Colonic mucosa (tissue), 4 donors: ENCODE results near the gene AADACL4. TPM values are rescaled to one million over a fixed set of nuclear protein-coding genes. Genes with fewer than 3 reads are reported as not detected.

Experiments used
- DNase-seq: peaks from one replicate; pipeline ENCODE4 v3.0.0-alpha.2; 2020
- H3K27ac ChIP-seq: fragments of 200-600 bp; one replicate; pipeline ENCODE4 v1.8.0; 2021
- H3K27me3 ChIP-seq: fragments of 200-600 bp; one replicate; pipeline ENCODE4 v1.8.0; 2021
- H3K36me3 ChIP-seq: fragments of 200-600 bp; one replicate; pipeline ENCODE4 v1.8.0; 2021
- H3K4me1 ChIP-seq: fragments of 200-600 bp; one replicate; pipeline ENCODE4 v1.8.0; 2021; ENCODE audit warnings: mild to moderate bottlenecking
- H3K4me3 ChIP-seq: fragments of 200-600 bp; one replicate; pipeline ENCODE4 v1.8.0; 2021
- H3K9ac ChIP-seq, 2 donors: one replicate each; pipeline ENCODE4 v1.7.0; 2013; ENCODE audit warnings: control low read depth in 2 of 2, low read depth in 2 of 2, low read length in 2 of 2
- H3K9me3 ChIP-seq: fragments of 200-600 bp; one replicate; pipeline ENCODE4 v1.8.0; 2021
- intact Hi-C: fragments of 100-400 bp; cut with DNase I; formaldehyde crosslinking; loops from one replicate; pipeline ENCODE4 v1.14.1; 2022
- total RNA-seq, 2 donors: library from RNA; stranded (reverse); fragmentation: NEBNext Ultra II Directional in 1 of 2; extraction: Animal tissue kit (Norgen Biotek cat#: 25700) in 1 of 2; gene quantifications; one replicate each; pipeline ENCODE4 v1.2.1, GENCODE V29; 2021
- TF ChIP-seq, protein P1 (sequence below): fragments of 200-600 bp; IDR thresholded peaks from one replicate; pipeline ENCODE4 v1.8.0; 2022; ENCODE audit warnings: antibody characterized with exemption, mild to moderate bottlenecking
- donor health status: healthy.
- donor health status: DM: no; HTN: no; CAD: no.
- donor health status: DM: no; HTN: no; CAD: no.

The AADACL4 gene
- total RNA-seq, result not detected

DNA sequence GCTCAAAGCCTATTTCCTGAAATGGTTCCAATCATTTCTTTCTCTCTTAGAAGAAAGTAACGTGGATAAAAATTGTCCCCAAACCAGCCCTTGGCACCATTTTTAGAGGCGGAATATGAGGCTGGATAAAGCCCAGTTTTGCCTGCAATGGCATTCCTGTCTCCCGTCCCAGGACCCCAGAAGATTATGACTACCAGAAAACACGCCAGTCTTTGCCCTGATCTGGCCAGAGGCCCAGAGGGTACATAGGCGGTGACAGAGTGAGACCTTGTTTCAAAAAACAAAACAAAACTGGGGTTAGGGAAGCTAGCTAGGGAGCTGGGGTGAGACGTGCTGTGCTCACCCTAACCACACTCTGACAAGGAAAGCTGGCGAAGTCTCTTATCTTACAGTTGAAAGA is at the start of gene AADACL4:
AADACL4 (plus strand) TSS at position 301 of the 400 bp plus-strand sequence. CDS start 462 bp downstream, outside the sequence.
- Histone ChIP-seq H3K27me3 (no peaks in the 10 kb centered on the region), H3K9ac (no peak within 1 kb of the TSS), H3K4me1 (no peaks in the 10 kb centered on the region), H3K36me3 (no peaks in the 10 kb centered on the region), H3K9me3 (no peaks in the 10 kb centered on the region), H3K4me3 (no peak within 1 kb of the TSS), H3K27ac (no peak within 1 kb of the TSS)
- TF ChIP-seq, protein P1, sequence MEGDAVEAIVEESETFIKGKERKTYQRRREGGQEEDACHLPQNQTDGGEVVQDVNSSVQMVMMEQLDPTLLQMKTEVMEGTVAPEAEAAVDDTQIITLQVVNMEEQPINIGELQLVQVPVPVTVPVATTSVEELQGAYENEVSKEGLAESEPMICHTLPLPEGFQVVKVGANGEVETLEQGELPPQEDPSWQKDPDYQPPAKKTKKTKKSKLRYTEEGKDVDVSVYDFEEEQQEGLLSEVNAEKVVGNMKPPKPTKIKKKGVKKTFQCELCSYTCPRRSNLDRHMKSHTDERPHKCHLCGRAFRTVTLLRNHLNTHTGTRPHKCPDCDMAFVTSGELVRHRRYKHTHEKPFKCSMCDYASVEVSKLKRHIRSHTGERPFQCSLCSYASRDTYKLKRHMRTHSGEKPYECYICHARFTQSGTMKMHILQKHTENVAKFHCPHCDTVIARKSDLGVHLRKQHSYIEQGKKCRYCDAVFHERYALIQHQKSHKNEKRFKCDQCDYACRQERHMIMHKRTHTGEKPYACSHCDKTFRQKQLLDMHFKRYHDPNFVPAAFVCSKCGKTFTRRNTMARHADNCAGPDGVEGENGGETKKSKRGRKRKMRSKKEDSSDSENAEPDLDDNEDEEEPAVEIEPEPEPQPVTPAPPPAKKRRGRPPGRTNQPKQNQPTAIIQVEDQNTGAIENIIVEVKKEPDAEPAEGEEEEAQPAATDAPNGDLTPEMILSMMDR, result no peak
- intact Hi-C loops, result no loop called here
- no peak for DNase-seq

DNA sequence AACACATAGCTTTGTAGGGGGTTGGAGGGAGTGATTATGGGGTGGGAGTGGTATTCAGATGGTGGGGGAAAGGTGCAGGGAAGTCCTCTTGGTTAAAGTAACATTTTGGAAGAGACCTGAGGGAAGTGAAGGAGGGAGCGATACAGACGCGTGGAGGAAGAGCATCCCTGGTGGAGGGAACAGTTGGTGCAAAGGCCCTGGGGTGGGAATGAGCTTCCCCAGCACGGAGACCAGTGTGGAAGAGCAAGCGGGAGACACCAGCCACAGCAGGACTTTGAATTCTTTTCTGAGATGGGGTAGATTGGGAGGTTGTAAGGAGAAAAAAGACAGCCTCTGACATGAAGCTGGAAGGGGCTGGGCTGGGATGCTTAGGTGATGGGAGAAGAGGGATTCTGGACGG is 49.4 kb upstream of the AADACL4 start:
- H3K9ac ChIP-seq, result no peak overlapping the region
- no peaks in the 10 kb centered on the region for H3K27me3 ChIP-seq
- no peak overlapping the region for H3K4me3 ChIP-seq
- TF ChIP-seq, protein P1, result no peak
- intact Hi-C loops, result no loop called here
- no peaks in the 10 kb centered on the region for H3K36me3 ChIP-seq
- no peak overlapping the region for H3K27ac ChIP-seq
- peaks cover 19% of the 10 kb centered on the region for H3K4me1 ChIP-seq
- DNase-seq, result no peak
- no peaks in the 10 kb centered on the region for H3K9me3 ChIP-seq

DNA sequence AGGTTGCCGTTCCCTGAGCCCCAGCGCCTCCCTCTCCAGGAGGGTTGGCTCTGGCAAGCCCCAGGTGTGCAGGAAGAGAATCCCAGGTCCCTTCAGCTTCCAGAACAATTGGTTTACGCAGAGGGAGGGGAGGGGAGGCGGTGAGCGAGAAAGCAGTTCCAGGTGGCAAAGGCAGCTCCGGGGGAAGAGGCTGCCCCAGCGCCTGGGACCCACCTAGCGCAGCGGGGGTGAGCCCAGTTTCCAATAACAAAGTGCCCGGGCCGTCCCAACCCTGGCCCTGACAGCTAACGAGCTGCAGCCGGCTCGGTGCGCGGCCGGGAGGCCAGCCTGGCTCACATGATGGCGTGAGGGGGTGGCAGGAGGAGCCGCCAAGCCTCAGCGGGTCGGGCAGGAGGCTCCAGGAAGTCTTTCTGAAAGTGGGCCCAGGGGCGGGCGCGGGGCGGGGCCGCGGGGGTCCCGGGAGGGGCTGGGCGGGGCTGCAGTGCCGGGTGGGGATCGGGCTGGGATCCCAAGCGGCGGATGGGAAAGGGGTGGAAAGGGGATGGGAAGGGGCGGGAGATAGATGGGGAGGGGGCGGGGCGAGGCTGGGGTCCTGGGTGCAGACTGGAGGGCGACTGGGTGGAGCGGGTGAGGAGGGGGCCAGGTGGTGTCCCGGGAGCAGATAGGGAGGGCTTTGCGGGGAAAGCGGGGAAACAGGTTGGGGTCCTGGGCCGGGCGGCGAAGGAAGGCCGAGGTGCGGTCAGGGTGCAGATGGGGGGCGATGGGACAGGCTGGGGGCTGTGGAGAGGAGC is 48.7 kb upstream of the AADACL4 start:
- intact Hi-C loops, result loop anchor here (5.0 kb wide), 1 partner anchor 193 kb away; no protein-coding TSS in a partner anchor
- Histone ChIP-seq H3K36me3 (no peaks in the 10 kb centered on the region), H3K4me1 (peaks cover 19% of the 10 kb centered on the region), H3K9ac (peak overlapping the region; percentile 13 to 59), H3K9me3 (no peaks in the 10 kb centered on the region), H3K27ac (peak overlapping the region; percentile 83), H3K4me3 (peak overlapping the region; percentile 25), H3K27me3 (no peaks in the 10 kb centered on the region)
- TF ChIP-seq, protein P1, result no peak
- peak; percentile 73 for DNase-seq

DNA sequence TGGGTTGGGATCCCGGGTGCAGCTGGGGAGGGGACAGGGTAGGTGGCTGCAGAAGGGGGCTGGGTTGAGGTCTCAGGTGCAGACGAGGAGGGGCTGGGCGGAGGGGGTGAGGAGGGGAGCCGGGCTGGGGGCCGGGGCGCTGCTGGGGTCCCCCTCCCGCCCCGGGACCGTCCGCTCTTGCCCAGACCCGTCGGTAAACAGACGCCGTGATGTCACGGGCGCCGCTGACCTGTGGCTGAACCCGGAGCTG is 48.2 kb upstream of the AADACL4 start:
- TF ChIP-seq, protein P1, result no peak
- intact Hi-C loops, result loop anchor here (2.0 to 5.0 kb wide), 2 partner anchors 21 to 193 kb away; no protein-coding TSS in a partner anchor
- peak; percentile 90 for DNase-seq
- H3K27me3 ChIP-seq, result no peaks in the 10 kb centered on the region
- H3K4me1 ChIP-seq, result peaks cover 19% of the 10 kb centered on the region
- peak overlapping the region; percentile 13 to 59 for H3K9ac ChIP-seq
- H3K4me3 ChIP-seq, result peak overlapping the region; percentile 25
- peak overlapping the region; percentile 83 for H3K27ac ChIP-seq
- no peaks in the 10 kb centered on the region for H3K36me3 ChIP-seq
- H3K9me3 ChIP-seq, result no peaks in the 10 kb centered on the region

DNA sequence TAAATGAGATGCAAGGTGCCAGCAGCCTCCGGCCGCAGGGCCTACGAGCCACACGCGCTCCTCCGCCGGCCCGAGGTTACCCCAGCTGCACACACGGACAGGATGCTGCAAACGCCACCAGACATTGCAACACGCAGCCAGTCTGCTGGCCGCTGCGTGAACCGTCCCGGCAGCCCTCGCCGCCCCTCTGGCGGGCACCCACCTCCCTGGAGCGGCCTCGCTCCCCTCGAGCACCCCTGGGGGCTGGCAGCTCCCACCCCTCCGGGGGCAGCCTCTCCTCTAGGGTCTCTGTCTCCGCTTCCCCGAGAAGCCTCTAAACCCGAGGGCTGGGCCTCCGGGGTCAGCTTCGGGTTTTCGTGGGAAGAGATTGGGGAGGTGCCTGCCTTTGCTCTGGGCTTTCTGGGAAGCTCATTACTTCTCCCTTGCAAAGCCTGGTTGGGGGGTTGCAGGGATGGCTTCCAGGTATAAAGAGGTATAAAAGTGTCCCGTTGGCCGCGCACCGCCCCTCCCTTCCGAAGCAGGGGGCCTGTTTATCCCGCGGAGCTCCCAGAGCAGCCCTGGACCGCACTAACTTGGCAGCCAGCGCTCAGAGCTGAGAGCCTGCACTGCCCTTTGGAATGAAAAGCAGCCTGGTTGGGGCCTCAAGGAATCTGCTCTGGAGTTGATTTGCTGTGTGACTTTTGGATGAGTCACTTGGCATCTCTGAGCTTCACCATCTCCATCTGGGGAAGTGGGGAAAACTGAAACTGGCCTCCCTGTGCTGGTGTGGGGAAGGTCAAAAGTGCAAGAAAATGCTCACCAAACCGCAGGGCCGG is 47.7 kb upstream of the AADACL4 start:
- Histone ChIP-seq H3K4me1 (peaks cover 19% of the 10 kb centered on the region), H3K9me3 (no peaks in the 10 kb centered on the region), H3K4me3 (peak overlapping the region; percentile 25), H3K27me3 (no peaks in the 10 kb centered on the region), H3K9ac (peak overlapping the region in 1 of 2 donors; percentile 59), H3K36me3 (no peaks in the 10 kb centered on the region), H3K27ac (peak overlapping the region; percentile 83)
- intact Hi-C loops, result loop anchor here (2.0 to 5.0 kb wide), 2 partner anchors 21 to 194 kb away; no protein-coding TSS in a partner anchor
- TF ChIP-seq, protein P1, result no peak
- peak; percentile 56 for DNase-seq
